ENCODE data around the gene KIAA0513. TPM values are rescaled to one million over a fixed set of nuclear protein-coding genes. Genes with fewer than 3 reads are reported as not detected.
A peak's percentile ranks its signal among the peaks of the same experiment; 100 is the strongest.

Gene KIAA0513
- total RNA-seq, 2 donors from 2014 or later, result 12.6 to 14.1 TPM

GRCh38 chr16:85006639-85007038 is 21.0 kb upstream of the KIAA0513 start:
- Histone ChIP-seq H3K27me3 (no peaks in the 10 kb centered on the region), H3K27ac (no peak overlapping the region), H3K4me1 (peaks cover 0 to 80% of the 10 kb centered on the region in 2 donors), H3K4me3 (no peak overlapping the region), H3K36me3 (no peaks in the 10 kb centered on the region), H3K9me3 (no peaks in the 10 kb centered on the region)
- TF ChIP-seq, protein P1, sequence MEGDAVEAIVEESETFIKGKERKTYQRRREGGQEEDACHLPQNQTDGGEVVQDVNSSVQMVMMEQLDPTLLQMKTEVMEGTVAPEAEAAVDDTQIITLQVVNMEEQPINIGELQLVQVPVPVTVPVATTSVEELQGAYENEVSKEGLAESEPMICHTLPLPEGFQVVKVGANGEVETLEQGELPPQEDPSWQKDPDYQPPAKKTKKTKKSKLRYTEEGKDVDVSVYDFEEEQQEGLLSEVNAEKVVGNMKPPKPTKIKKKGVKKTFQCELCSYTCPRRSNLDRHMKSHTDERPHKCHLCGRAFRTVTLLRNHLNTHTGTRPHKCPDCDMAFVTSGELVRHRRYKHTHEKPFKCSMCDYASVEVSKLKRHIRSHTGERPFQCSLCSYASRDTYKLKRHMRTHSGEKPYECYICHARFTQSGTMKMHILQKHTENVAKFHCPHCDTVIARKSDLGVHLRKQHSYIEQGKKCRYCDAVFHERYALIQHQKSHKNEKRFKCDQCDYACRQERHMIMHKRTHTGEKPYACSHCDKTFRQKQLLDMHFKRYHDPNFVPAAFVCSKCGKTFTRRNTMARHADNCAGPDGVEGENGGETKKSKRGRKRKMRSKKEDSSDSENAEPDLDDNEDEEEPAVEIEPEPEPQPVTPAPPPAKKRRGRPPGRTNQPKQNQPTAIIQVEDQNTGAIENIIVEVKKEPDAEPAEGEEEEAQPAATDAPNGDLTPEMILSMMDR (IDR thresholded peaks at IDR 0.05), result no peak
- DNase-seq (ENCODE audit: low spot score), result no peak

- no peak for DNase-seq (ENCODE audit: low spot score)
- no peak overlapping the region for H3K27ac ChIP-seq
- no peaks in the 10 kb centered on the region for H3K36me3 ChIP-seq
- no peaks in the 10 kb centered on the region for H3K27me3 ChIP-seq
- H3K4me3 ChIP-seq, result no peak overlapping the region
- TF ChIP-seq, protein P1 (IDR thresholded peaks at IDR 0.05), result no peak
- H3K4me1 ChIP-seq, result peaks cover 0 to 76% of the 10 kb centered on the region in 2 donors
- H3K9me3 ChIP-seq, result no peaks in the 10 kb centered on the region
Observed at GRCh38 chr16:85007496-85008214, 19.9 kb upstream of the KIAA0513 start.

GRCh38 chr16:85008271-85008670 is 19.3 kb upstream of the KIAA0513 start:
- H3K4me3 ChIP-seq, result no peak overlapping the region
- TF ChIP-seq, protein P1 (IDR thresholded peaks at IDR 0.05), result no peak
- no peaks in the 10 kb centered on the region for H3K9me3 ChIP-seq
- no peaks in the 10 kb centered on the region for H3K27me3 ChIP-seq
- DNase-seq (ENCODE audit: low spot score), result no peak
- H3K36me3 ChIP-seq, result no peaks in the 10 kb centered on the region
- H3K4me1 ChIP-seq, result peaks cover 0 to 70% of the 10 kb centered on the region in 2 donors
- no peak overlapping the region for H3K27ac ChIP-seq

DNA sequence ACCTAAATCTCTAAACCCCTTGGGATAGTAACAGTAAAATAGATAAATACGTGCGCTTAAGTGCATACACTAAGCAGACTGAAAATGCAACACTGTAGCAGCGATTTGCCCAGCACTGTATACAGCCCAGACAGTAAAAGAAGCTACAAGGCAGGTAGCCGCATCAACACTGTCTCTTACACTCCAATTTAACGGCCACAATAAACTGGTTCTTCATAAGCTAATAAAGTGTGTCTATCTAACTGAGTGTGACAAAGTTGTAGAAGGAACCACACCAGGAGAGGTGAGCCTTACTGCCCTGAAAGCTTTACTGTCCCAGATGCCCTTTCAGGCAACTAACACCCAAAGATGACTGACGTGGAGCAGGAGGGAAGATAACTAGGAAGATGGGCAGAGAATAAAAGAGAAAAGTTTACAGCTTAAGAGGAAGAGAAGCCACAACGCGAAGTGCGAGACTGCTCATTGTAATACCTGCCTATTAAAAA is 17.1 kb upstream of the KIAA0513 start:
- TF ChIP-seq, protein P1 (IDR thresholded peaks at IDR 0.05), result no peak
- peaks cover 0 to 48% of the 10 kb centered on the region in 2 donors for H3K4me1 ChIP-seq
- no peaks in the 10 kb centered on the region for H3K9me3 ChIP-seq

GRCh38 chr16:85010931-85011845 is 16.4 kb upstream of the KIAA0513 start, which contains the start of gene ZDHHC7:
TSS of gene ZDHHC7 (minus strand) at chr16:85011535. CDS start at chr16:84990618, 20,917 bp downstream.
- H3K9me3 ChIP-seq, result no peaks in the 10 kb centered on the region
- H3K27me3 ChIP-seq, result no peaks in the 10 kb centered on the region
- peak within 1 kb of the TSS; percentile 60 to 85 for H3K4me3 ChIP-seq
- H3K36me3 ChIP-seq, result no peaks in the 10 kb centered on the region
- peaks cover 0 to 41% of the 10 kb centered on the region in 2 donors for H3K4me1 ChIP-seq
- TF ChIP-seq, protein P1 (IDR thresholded peaks at IDR 0.05), result no peak
- H3K27ac ChIP-seq, result peak within 1 kb of the TSS; percentile 98
- DNase-seq (ENCODE audit: low spot score), result peak; percentile 87

More for the DNA sequence above, 17.1 kb upstream of the KIAA0513 start:
- peak overlapping the region; percentile 60 to 85 for H3K4me3 ChIP-seq
- no peaks in the 10 kb centered on the region for H3K36me3 ChIP-seq
- peak overlapping the region; percentile 98 for H3K27ac ChIP-seq
- no peaks in the 10 kb centered on the region for H3K27me3 ChIP-seq
- no peak for DNase-seq (ENCODE audit: low spot score)

Data from right atrium auricular region (tissue), 2 donors.